Liver (tissue), 9 donors: Measurements from ENCODE around the gene TMEM255B. TPM values are rescaled to one million over a fixed set of nuclear protein-coding genes. Genes with fewer than 3 reads are reported as not detected.

Experiments used
- DNase-seq: peaks from one replicate; pipeline ENCODE4 v3.0.0-alpha.2; 2017; ENCODE audit warnings: low spot score
- H3K27ac ChIP-seq, 2 donors: one replicate each; pipeline ENCODE4 v1.7.0; 2013; ENCODE audit warnings: inconsistent platforms in 2 of 2, low read length in 2 of 2, control low read depth in 1 of 2, low read depth in 1 of 2, mild to moderate bottlenecking in 1 of 2
- H3K27me3 ChIP-seq, 4 donors: one replicate each; pipeline versions ENCODE4 v1.6.1 to v1.7.0; 2013; ENCODE audit warnings: low read length in 3 of 4, inconsistent platforms in 1 of 4, mild to moderate bottlenecking in 1 of 4, moderate library complexity in 1 of 4; ENCODE audit not compliant: control insufficient read depth in 4 of 4, insufficient read depth in 4 of 4
- H3K36me3 ChIP-seq, 4 donors: one replicate each; pipeline versions ENCODE4 v1.6.1 to v1.7.0; 2013; ENCODE audit warnings: low read length in 3 of 4, mild to moderate bottlenecking in 3 of 4, low read depth in 1 of 4, moderate library complexity in 1 of 4; ENCODE audit not compliant: control insufficient read depth in 4 of 4, insufficient read depth in 3 of 4
- H3K4me1 ChIP-seq, 4 donors: one replicate each; pipeline versions ENCODE4 v1.6.1 to v1.7.0; 2013; ENCODE audit warnings: low read length in 3 of 4, mild to moderate bottlenecking in 3 of 4, moderate library complexity in 1 of 4; ENCODE audit not compliant: control insufficient read depth in 4 of 4, insufficient read depth in 4 of 4
- H3K4me3 ChIP-seq, 3 donors: one replicate each; pipeline versions ENCODE4 v1.6.1 to v1.7.0; 2013; ENCODE audit warnings: low read length in 3 of 3, control low read depth in 1 of 3, low read depth in 1 of 3, mild to moderate bottlenecking in 1 of 3
- H3K9ac ChIP-seq, 2 donors: one replicate each; pipeline ENCODE4 v1.7.0; 2013; ENCODE audit warnings: low read length in 2 of 2, mild to moderate bottlenecking in 2 of 2, moderate library complexity in 2 of 2, control low read depth in 1 of 2, low read depth in 1 of 2
- H3K9me3 ChIP-seq, 4 donors: one replicate each; pipeline versions ENCODE4 v1.6.1 to v1.7.0; 2013; ENCODE audit warnings: low read length in 3 of 4; ENCODE audit not compliant: control insufficient read depth in 4 of 4
- ATF3 ChIP-seq: IDR thresholded peaks from 2 replicates; pipeline ENCODE4 v1.6.1; 2016; ENCODE audit warnings: antibody characterized with exemption
- CTCF ChIP-seq: fragments of 150-350 bp; IDR thresholded peaks from 2 replicates; pipeline ENCODE4 v1.5.1; 2017; ENCODE audit warnings: improper control_type of control experiment, low read depth, low read length; ENCODE audit not compliant: missing input control
- EGR1 ChIP-seq, 2 donors: IDR thresholded peaks; 2 replicates each; pipeline ENCODE4 v1.6.1; 2016 to 2018; ENCODE audit warnings: antibody characterized with exemption in 2 of 2, low read depth in 2 of 2
- FOXA1 ChIP-seq: IDR thresholded peaks from 2 replicates; pipeline ENCODE4 v1.6.1; 2016; ENCODE audit warnings: antibody characterized with exemption
- FOXA2 ChIP-seq: IDR thresholded peaks from 2 replicates; pipeline ENCODE4 v1.6.1; 2016; ENCODE audit warnings: antibody characterized with exemption
- GABPA ChIP-seq, 2 donors: IDR thresholded peaks in 1 of 2; conservative IDR thresholded peaks in 1 of 2; 2 replicates each; pipeline ENCODE4 v1.6.1; 2016; ENCODE audit warnings: antibody characterized with exemption in 2 of 2, mild to moderate bottlenecking in 1 of 2, moderate library complexity in 1 of 2
- HNF4A ChIP-seq, 2 donors: conservative IDR thresholded peaks; 2 replicates each; pipeline ENCODE4 v1.6.1; 2016; ENCODE audit warnings: antibody characterized with exemption in 2 of 2, mild to moderate bottlenecking in 2 of 2
- HNF4G ChIP-seq: IDR thresholded peaks from 2 replicates; pipeline ENCODE4 v1.6.1; 2016; ENCODE audit warnings: antibody characterized with exemption
- JUND ChIP-seq, 2 donors: IDR thresholded peaks; 2 replicates each; pipeline ENCODE4 v1.6.1; 2016; ENCODE audit warnings: antibody characterized with exemption in 2 of 2
- MAX ChIP-seq: IDR thresholded peaks from 2 replicates; pipeline ENCODE4 v1.6.1; 2016; ENCODE audit warnings: antibody characterized with exemption
- NR2F2 ChIP-seq: IDR thresholded peaks from 2 replicates; pipeline ENCODE4 v1.6.1; 2016; ENCODE audit warnings: antibody characterized with exemption
- RAD21 ChIP-seq, 2 donors: IDR thresholded peaks; 2 replicates each; pipeline ENCODE4 v1.6.1; 2016; ENCODE audit warnings: antibody characterized with exemption in 2 of 2, mild to moderate bottlenecking in 2 of 2
- REST ChIP-seq: IDR thresholded peaks from 2 replicates; pipeline ENCODE4 v1.6.1; 2016; ENCODE audit warnings: antibody characterized with exemption, mild to moderate bottlenecking
- RXRA ChIP-seq, 2 donors: IDR thresholded peaks; 2 replicates each; pipeline ENCODE4 v1.6.1; 2017 to 2018; ENCODE audit warnings: antibody characterized with exemption in 2 of 2, mild to moderate bottlenecking in 1 of 2
- SP1 ChIP-seq: IDR thresholded peaks from 2 replicates; pipeline ENCODE4 v1.6.1; 2018; ENCODE audit warnings: antibody characterized with exemption, mild to moderate bottlenecking
- TAF1 ChIP-seq: conservative IDR thresholded peaks from 2 replicates; pipeline ENCODE4 v1.6.1; 2016; ENCODE audit warnings: antibody characterized with exemption, mild to moderate bottlenecking
- YY1 ChIP-seq: IDR thresholded peaks from 2 replicates; pipeline ENCODE4 v1.6.1; 2016; ENCODE audit warnings: antibody characterized with exemption, mild to moderate bottlenecking
- ZBTB33 ChIP-seq: IDR thresholded peaks from 2 replicates; pipeline ENCODE4 v1.6.1; 2016; ENCODE audit warnings: antibody characterized with exemption
- WGBS: extraction: QIAGEN DNeasy Blood & Tissue Kit; methylation state at CpG from one replicate; pipeline ENCODE4 v1.1.7; 2013; 5-methylcytosine and 5-hydroxymethylcytosine counted together
- polyA plus RNA-seq, 2 donors: library from polyadenylated mRNA; stranded (reverse) in 1 of 2; unstranded in 1 of 2; fragments of 200-250 nt in 1 of 2; fragments of >200 nt in 1 of 2; fragmentation: Nextera tagmentation in 1 of 2; extraction: Ambion mirVana in 1 of 2; gene quantifications; one replicate each; pipeline versions ENCODE4 v1.2.1 to v1.2.3, GENCODE V29; 2013 to 2015
- total RNA-seq, 2 donors: library from RNA; depleted of rRNA; stranded (reverse); fragments of >200 nt; gene quantifications; one replicate each; pipeline ENCODE4 v1.2.3, GENCODE V29; 2014
- donor health status: healthy.
- donor health status: healthy.
- donor health status: healthy.
- donor health status: healthy.
- donor health status: healthy.

Gene TMEM255B
- total and polyA plus RNA-seq, 4 donors = 0.37 to 8.6 (median 3.5) TPM

- H3K4me1 ChIP-seq = peaks cover 0 to 4% (median 2%) of the 10 kb centered on the region in 4 donors
- H3K4me3 ChIP-seq = no peak overlapping the region
- no peak for DNase-seq
- H3K27me3 ChIP-seq = no peaks in the 10 kb centered on the region
- peaks cover 0 to 9% (median 3%) of the 10 kb centered on the region in 4 donors for H3K36me3 ChIP-seq
- no peaks in the 10 kb centered on the region for H3K9me3 ChIP-seq
- TF ChIP-seq SP1 (no peak), EGR1 (IDR thresholded peaks at IDR 0.05; ENCODE audit: low read depth in 2 of 2) (no peak), JUND (IDR thresholded peaks at IDR 0.05) (no peak), ATF3 (no peak), TAF1 (no peak), FOXA1 (no peak)
- no peak overlapping the region for H3K27ac ChIP-seq
- no peak overlapping the region for H3K9ac ChIP-seq
- 90% methylated on average over 26 of the region's 26 CpGs for WGBS
These were observed 59.8 kb downstream of the TMEM255B start for GRCh38 chr13:113818700-113819295.

GRCh38 chr13:113819341-113819730 lies 60.3 kb downstream of the TMEM255B start:
- Histone ChIP-seq H3K4me3 (no peak overlapping the region), H3K27ac (no peak overlapping the region), H3K36me3 (peaks cover 0 to 9% (median 3%) of the 10 kb centered on the region in 4 donors), H3K9me3 (no peaks in the 10 kb centered on the region), H3K4me1 (peaks cover 0 to 4% (median 2%) of the 10 kb centered on the region in 4 donors), H3K27me3 (no peaks in the 10 kb centered on the region), H3K9ac (no peak overlapping the region)
- no peak for DNase-seq
- 88% methylated on average over 13 of the region's 13 CpGs for WGBS
- no peak for TF ChIP-seq JUND (IDR thresholded peaks at IDR 0.05)

GRCh38 chr13:113819731-113820715 lies 61.0 kb downstream of the TMEM255B start:
- no peak overlapping the region for H3K9ac ChIP-seq
- H3K9me3 ChIP-seq = no peaks in the 10 kb centered on the region
- WGBS = 92% methylated on average over 52 of the region's 52 CpGs
- H3K4me1 ChIP-seq = peaks cover 0 to 4% (median 2%) of the 10 kb centered on the region in 4 donors
- peaks cover 0 to 9% (median 3%) of the 10 kb centered on the region in 4 donors for H3K36me3 ChIP-seq
- H3K27me3 ChIP-seq = no peaks in the 10 kb centered on the region
- H3K4me3 ChIP-seq = no peak overlapping the region
- no peak for DNase-seq
- H3K27ac ChIP-seq = peak overlapping the region in 1 of 2 donors; percentile 11
- TF ChIP-seq RXRA (IDR thresholded peaks at IDR 0.05) (no peak), EGR1 (IDR thresholded peaks at IDR 0.05; ENCODE audit: low read depth in 2 of 2) (no peak), GABPA (IDR thresholded peaks at IDR 0.05 in 1 of 2, conservative IDR thresholded peaks at IDR 0.05 in 1 of 2) (no peak), RAD21 (IDR thresholded peaks at IDR 0.05) (no peak), REST (no peak), NR2F2 (no peak), YY1 (no peak), TAF1 (no peak), MAX (no peak), HNF4G (no peak), HNF4A (conservative IDR thresholded peaks at IDR 0.05) (no peak), SP1 (no peak), FOXA2 (no peak), ZBTB33 (no peak), CTCF (no peak), ATF3 (no peak)
